OCI-LY1 (cell line): Measurements from ENCODE around the gene EEPD1.

Experiments
- H2AFZ ChIP-seq: fragments of 200-600 bp; sonication (generic), shearing (Covaris generic); 2 replicates; pipeline ENCODE4 v1.6.0; 2014; ENCODE audit warnings: antibody characterized with exemption, mild to moderate bottlenecking, low read length
- H3F3A ChIP-seq: fragments of 200-600 bp; sonication (generic), shearing (Covaris generic); 2 replicates; pipeline ENCODE4 v1.6.0; 2014; ENCODE audit warnings: mild to moderate bottlenecking, antibody characterized with exemption, low read length, moderate library complexity; ENCODE audit not compliant: insufficient read depth
- H3K27ac ChIP-seq: fragments of 200-600 bp; sonication (generic); 2 replicates; pipeline ENCODE4 v1.5.1; 2014; ENCODE audit warnings: low read length, mixed run types, mild to moderate bottlenecking, low read depth; ENCODE audit not compliant: poor library complexity, severe bottlenecking
- H3K27me3 ChIP-seq: fragments of 200-600 bp; sonication (generic); 2 replicates; pipeline ENCODE4 v1.6.0; 2014; ENCODE audit warnings: antibody characterized with exemption, mild to moderate bottlenecking, low read length, moderate library complexity; ENCODE audit not compliant: insufficient read depth
- H3K36me3 ChIP-seq: fragments of 200-600 bp; sonication (generic); 2 replicates; pipeline ENCODE4 v1.6.1; 2014; ENCODE audit warnings: mild to moderate bottlenecking, antibody characterized with exemption, low read length, moderate library complexity, mixed read lengths; ENCODE audit not compliant: insufficient read depth
- H3K4me1 ChIP-seq: fragments of 200-600 bp; sonication (generic); 2 replicates; pipeline ENCODE4 v1.5.1; 2014; ENCODE audit warnings: mild to moderate bottlenecking, low read length, moderate library complexity; ENCODE audit not compliant: insufficient read depth, severe bottlenecking
- H3K4me2 ChIP-seq: fragments of 200-600 bp; sonication (generic), shearing (Covaris generic); 2 replicates; pipeline ENCODE4 v1.6.1; 2014; ENCODE audit warnings: low read length
- H3K4me3 ChIP-seq: fragments of 200-600 bp; sonication (generic); 2 replicates; pipeline ENCODE4 v1.5.1; 2014; ENCODE audit warnings: low read length, low read depth, mild to moderate bottlenecking, mixed read lengths; ENCODE audit not compliant: poor library complexity, severe bottlenecking
- H3K79me2 ChIP-seq: fragments of 200-600 bp; shearing (Covaris generic); 2 replicates; pipeline ENCODE4 v1.6.1; 2016; ENCODE audit warnings: mixed run types, low read length, mixed read lengths; ENCODE audit not compliant: insufficient read depth
- H3K9ac ChIP-seq: fragments of 200-600 bp; sonication (generic), shearing (Covaris generic); 2 replicates; pipeline ENCODE4 v1.6.1; 2014; ENCODE audit warnings: mild to moderate bottlenecking, low read length, mixed read lengths
- H3K9me2 ChIP-seq: fragments of 200-600 bp; sonication (generic), shearing (Covaris generic); 2 replicates; pipeline ENCODE4 v1.6.1; 2014; ENCODE audit warnings: low read depth, mild to moderate bottlenecking, low read length, mixed read lengths
- H3K9me3 ChIP-seq: fragments of 200-600 bp; shearing (Covaris generic); 2 replicates; pipeline ENCODE4 v1.6.1; 2014; ENCODE audit warnings: low read length, mixed read lengths
- H4K20me1 ChIP-seq: fragments of 200-600 bp; sonication (generic), shearing (Covaris generic); 2 replicates; pipeline ENCODE4 v1.6.0; 2016; ENCODE audit warnings: mild to moderate bottlenecking, low read length; ENCODE audit not compliant: insufficient read depth
- EZH2 ChIP-seq: fragments of 200-600 bp; sonication (generic), shearing (Covaris generic); IDR thresholded peaks from 2 replicates; pipeline ENCODE4 v1.8.0; 2017; ENCODE audit warnings: borderline replicate concordance, mixed run types, mild to moderate bottlenecking, antibody characterized with exemption, low read length, moderate library complexity, mixed read lengths
- TF ChIP-seq, protein P1 (sequence below): fragments of 200-600 bp; sonication (generic), shearing (Covaris generic); IDR thresholded peaks from 2 replicates; pipeline ENCODE4 v1.5.1; 2017; ENCODE audit warnings: mild to moderate bottlenecking, antibody characterized with exemption, low read length, moderate library complexity, mixed read lengths

EEPD1 gene

DNA sequence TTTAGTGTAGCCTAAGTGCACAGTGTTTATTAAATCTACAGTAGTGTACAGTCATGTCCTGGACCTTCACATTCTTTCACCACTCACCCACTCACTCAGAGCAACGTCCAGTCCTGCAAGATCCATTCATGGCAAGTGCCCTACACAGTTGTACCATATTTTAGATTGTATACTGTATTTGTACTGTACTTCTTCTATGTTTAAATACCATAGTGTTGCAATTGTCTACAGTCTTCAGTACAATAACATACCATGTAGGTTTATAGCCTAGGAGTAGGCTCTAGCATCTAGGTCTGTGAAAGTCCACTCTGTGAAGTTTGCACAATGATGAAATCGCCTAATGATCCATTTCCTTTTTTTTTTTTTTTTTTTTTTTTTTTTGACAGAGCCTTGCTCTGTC is 12.0 kb downstream of the EEPD1 start:
- H3K36me3 ChIP-seq: no peaks in the 10 kb centered on the region; the same call in 1 of the 2 replicates
- no peaks in the 10 kb centered on the region for H3K9me2 ChIP-seq
- H3K27me3 ChIP-seq: no peaks in the 10 kb centered on the region
- H3K9me3 ChIP-seq: no peaks in the 10 kb centered on the region
- no peak overlapping the region for H2AFZ ChIP-seq
- 0 out of 2 replicates have a peak, but pooled peaks cover 3% of the 10 kb centered on the region for H3K79me2 ChIP-seq
- H3K4me3 ChIP-seq: no peak overlapping the region
- TF ChIP-seq EZH2: no peak
- TF ChIP-seq, protein P1, sequence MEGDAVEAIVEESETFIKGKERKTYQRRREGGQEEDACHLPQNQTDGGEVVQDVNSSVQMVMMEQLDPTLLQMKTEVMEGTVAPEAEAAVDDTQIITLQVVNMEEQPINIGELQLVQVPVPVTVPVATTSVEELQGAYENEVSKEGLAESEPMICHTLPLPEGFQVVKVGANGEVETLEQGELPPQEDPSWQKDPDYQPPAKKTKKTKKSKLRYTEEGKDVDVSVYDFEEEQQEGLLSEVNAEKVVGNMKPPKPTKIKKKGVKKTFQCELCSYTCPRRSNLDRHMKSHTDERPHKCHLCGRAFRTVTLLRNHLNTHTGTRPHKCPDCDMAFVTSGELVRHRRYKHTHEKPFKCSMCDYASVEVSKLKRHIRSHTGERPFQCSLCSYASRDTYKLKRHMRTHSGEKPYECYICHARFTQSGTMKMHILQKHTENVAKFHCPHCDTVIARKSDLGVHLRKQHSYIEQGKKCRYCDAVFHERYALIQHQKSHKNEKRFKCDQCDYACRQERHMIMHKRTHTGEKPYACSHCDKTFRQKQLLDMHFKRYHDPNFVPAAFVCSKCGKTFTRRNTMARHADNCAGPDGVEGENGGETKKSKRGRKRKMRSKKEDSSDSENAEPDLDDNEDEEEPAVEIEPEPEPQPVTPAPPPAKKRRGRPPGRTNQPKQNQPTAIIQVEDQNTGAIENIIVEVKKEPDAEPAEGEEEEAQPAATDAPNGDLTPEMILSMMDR: no peak
- no peak overlapping the region for H3K27ac ChIP-seq
- no peak overlapping the region for H3K9ac ChIP-seq
- H3F3A ChIP-seq: no peaks in the 10 kb centered on the region
- H4K20me1 ChIP-seq: no peaks in the 10 kb centered on the region
- no peak overlapping the region for H3K4me2 ChIP-seq
- peaks cover 29% of the 10 kb centered on the region for H3K4me1 ChIP-seq

DNA sequence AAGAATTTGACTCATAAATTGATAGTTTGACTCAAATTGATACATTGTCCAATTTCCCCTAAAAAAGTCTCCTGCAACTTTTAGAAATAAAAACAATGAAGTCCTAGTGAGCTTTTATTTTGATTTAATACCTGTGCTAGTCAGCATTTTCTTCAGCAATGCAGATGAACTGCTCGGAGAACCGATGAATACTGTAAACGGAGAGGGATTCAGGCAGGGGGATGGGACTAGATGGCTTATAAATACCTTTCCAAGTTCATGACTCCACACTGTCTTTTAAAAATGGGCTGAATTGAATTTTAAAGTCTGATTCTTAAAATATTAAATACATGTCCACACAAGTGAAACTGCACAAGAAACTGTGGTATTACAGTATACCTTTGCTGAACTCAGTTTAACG is 12.7 kb downstream of the EEPD1 start:
- Histone ChIP-seq H3K4me3 (no peak overlapping the region), H3K36me3 (no peaks in the 10 kb centered on the region; the same call in 1 of the 2 replicates), H3K9me2 (no peaks in the 10 kb centered on the region), H3K4me1 (peaks cover 29% of the 10 kb centered on the region), H3K9ac (no peak overlapping the region), H4K20me1 (no peaks in the 10 kb centered on the region), H3F3A (no peaks in the 10 kb centered on the region), H2AFZ (no peak overlapping the region), H3K9me3 (no peaks in the 10 kb centered on the region), H3K27ac (no peak overlapping the region), H3K79me2 (0 out of 2 replicates have a peak, but pooled peaks cover 3% of the 10 kb centered on the region), H3K4me2 (no peak overlapping the region), H3K27me3 (no peaks in the 10 kb centered on the region)
- TF ChIP-seq, protein P1: no peak
- TF ChIP-seq EZH2: no peak

DNA sequence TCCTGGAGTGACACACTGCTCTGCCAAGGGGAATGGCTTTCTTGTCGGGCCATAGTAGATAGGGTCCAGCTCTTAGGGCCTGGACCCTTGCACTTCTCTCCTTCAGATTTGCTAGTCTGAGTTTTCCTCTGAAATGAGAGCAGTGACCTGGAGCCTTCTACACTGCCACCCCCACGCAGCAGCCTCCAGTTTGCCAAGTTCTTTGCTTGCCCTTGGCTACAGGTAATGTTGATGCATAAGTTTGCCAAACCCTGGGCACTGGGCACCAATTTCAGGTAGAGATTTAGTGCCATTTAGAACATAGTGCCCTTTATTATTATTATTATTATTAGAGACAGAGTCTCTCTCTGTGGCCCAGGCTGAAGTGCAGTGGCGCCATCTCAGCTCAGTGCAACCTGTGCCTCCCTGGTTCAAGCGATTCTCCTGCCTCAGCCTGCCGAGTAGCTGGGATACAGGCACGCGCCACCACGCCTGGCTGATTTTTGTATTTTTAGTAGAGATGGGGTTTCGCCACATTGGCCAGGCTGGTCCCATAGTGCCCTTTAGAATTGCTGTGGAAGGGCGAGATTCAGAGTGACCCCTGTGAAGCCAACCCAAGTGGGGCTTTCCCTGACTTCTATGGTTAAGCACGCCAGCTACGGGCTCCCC is 14.5 kb downstream of the EEPD1 start:
- Histone ChIP-seq H3K4me3 (no peak overlapping the region), H3K9me2 (no peaks in the 10 kb centered on the region), H3K79me2 (no peaks in the 10 kb centered on the region), H3K4me1 (peaks cover 11% of the 10 kb centered on the region), H2AFZ (no peak overlapping the region), H3F3A (no peaks in the 10 kb centered on the region), H4K20me1 (no peaks in the 10 kb centered on the region), H3K4me2 (no peak overlapping the region; the same call in 1 of the 2 replicates), H3K27ac (no peak overlapping the region), H3K9ac (no peak overlapping the region), H3K36me3 (no peaks in the 10 kb centered on the region; the same call in 1 of the 2 replicates), H3K27me3 (no peaks in the 10 kb centered on the region), H3K9me3 (no peaks in the 10 kb centered on the region)
- TF ChIP-seq, protein P1: no peak
- TF ChIP-seq EZH2: no peak
